Brain microvascular endothelial cell (primary cell): ENCODE results near the gene ABHD11.
A peak's percentile ranks its signal among the peaks of the same experiment; 100 is the strongest.
"Not testable (repeated sequence)": the region's sequence is repeated elsewhere in the genome, so short reads cannot be mapped to it uniquely, and the experiment has no call there.

ENCODE experiments used
- DNase-seq: peaks from one replicate; pipeline ENCODE4 v3.0.0-alpha.2; 2020
- H3K27ac ChIP-seq: fragments of 250-450 bp; sonication (Bioruptor Pico); 2 replicates; pipeline ENCODE4 v1.5.1; 2020; ENCODE audit warnings: mild to moderate bottlenecking, moderate library complexity
- H3K27me3 ChIP-seq: fragments of 250-450 bp; sonication (Bioruptor Pico); replicated peaks from 2 replicates; pipeline ENCODE4 v1.5.1; 2020; ENCODE audit warnings: mild to moderate bottlenecking
- H3K36me3 ChIP-seq: fragments of 250-450 bp; sonication (Bioruptor Pico); replicated peaks from 2 replicates; pipeline ENCODE4 v1.5.1; 2020; ENCODE audit warnings: mild to moderate bottlenecking
- H3K4me3 ChIP-seq: 2 replicates; pipeline ENCODE4 v1.5.1; 2011; ENCODE audit warnings: low read depth, mild to moderate bottlenecking, control low read depth, low read length, moderate library complexity
- in situ Hi-C: cut with HindIII; loops from 2 replicates; pipeline ENCODE4 v1.10.0; 2017; ENCODE audit warnings: low sequenced_read_pairs, low pct_ligation_motif_present
- TF ChIP-seq, protein P1 (sequence below): IDR thresholded peaks from 2 replicates; pipeline ENCODE4 v1.5.1; 2011; ENCODE audit warnings: low read depth, mild to moderate bottlenecking, moderate library complexity, low read length, control low read depth, inconsistent platforms; ENCODE audit errors: missing control alignments

The ABHD11 gene, protein sequence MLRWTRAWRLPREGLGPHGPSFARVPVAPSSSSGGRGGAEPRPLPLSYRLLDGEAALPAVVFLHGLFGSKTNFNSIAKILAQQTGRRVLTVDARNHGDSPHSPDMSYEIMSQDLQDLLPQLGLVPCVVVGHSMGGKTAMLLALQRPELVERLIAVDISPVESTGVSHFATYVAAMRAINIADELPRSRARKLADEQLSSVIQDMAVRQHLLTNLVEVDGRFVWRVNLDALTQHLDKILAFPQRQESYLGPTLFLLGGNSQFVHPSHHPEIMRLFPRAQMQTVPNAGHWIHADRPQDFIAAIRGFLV

DNA sequence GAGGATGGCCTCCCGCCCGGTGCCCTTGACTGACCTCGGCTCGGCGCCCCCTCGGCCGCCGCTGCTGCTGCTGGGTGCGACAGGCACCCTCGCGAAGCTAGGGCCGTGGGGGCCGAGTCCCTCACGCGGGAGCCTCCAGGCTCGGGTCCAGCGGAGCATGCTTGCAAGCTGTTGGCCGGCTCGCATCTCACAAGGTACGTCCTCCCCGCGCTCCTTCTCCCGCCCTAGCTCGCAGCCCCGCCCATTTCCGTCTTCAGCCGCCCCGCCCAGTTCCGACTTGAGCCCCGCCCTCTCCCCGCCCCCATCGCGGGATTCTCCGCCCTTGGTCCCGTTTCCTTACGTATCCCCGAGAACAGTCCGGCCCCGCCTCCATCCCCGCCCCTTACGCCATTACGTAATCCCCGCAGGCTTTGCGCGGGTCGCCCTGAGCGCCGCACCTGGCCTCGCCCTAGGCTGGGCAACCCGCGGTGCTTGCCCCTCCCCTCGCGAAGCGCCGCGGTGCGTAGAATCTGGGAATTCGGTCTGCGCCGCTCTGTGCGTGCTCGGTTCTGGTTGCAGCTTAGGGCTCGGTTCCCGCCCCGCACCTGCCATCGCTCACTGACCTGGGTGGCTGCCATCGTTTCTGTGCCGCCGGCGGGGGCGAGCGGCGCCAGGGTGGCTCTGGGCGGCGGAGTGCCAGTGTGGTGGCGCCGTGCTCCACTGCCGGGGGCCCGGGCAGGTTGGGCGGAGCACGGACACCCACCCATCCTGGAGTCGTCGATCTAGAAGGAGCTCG, at the start of gene ABHD11:
Gene ABHD11 (minus strand): TSS at position 191 of the 775 bp plus-strand sequence. CDS start 32 bp downstream, at position 159.
- in situ Hi-C loops: no loop called here
- peak; percentile 94 for DNase-seq
- Histone ChIP-seq H3K27ac (peak within 1 kb of the TSS; percentile 29), H3K27me3 (no peaks in the 10 kb centered on the region), H3K4me3 (peak within 1 kb of the TSS; percentile 83), H3K36me3 (no peaks in the 10 kb centered on the region)
- TF ChIP-seq, protein P1, sequence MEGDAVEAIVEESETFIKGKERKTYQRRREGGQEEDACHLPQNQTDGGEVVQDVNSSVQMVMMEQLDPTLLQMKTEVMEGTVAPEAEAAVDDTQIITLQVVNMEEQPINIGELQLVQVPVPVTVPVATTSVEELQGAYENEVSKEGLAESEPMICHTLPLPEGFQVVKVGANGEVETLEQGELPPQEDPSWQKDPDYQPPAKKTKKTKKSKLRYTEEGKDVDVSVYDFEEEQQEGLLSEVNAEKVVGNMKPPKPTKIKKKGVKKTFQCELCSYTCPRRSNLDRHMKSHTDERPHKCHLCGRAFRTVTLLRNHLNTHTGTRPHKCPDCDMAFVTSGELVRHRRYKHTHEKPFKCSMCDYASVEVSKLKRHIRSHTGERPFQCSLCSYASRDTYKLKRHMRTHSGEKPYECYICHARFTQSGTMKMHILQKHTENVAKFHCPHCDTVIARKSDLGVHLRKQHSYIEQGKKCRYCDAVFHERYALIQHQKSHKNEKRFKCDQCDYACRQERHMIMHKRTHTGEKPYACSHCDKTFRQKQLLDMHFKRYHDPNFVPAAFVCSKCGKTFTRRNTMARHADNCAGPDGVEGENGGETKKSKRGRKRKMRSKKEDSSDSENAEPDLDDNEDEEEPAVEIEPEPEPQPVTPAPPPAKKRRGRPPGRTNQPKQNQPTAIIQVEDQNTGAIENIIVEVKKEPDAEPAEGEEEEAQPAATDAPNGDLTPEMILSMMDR: no peak

DNA sequence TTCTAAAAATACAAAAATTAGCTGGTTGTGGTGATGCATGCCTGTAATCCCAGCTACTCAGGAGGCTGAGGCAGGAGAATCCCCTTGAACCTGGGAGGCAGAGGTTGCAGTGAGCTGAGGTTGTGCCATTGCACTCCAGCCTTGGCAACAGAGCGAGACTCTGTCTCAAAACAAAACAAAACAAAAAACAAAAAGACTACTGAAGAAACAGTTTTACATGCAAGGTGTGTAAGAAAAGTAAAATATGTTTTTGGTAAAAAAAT, 49.1 kb upstream of the ABHD11 start:
- in situ Hi-C loops, H3K27me3 ChIP-seq, H3K27ac ChIP-seq, H3K4me3 ChIP-seq, DNase-seq, H3K36me3 ChIP-seq: not testable (repeated sequence)

DNA sequence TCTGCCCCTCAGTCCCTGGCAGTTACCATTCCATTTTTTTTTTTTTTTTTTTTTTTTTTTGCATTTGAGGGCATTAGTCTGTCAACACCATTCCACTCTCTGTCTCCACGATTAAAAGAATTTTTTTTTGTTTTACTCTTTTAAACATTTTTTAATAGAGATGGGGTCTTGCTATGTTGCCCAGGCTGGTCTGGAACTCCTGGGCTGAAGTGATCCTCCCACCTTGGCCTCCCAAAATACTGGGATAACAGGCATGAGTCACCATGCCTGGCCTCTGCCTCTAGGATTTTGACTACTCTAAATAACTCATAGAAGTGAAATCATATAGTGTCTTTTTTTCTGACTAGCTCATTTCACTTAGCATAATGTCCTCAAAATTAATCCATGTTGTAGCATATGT, 48.0 kb upstream of the ABHD11 start:
- in situ Hi-C loops: no loop called here
- DNase-seq: no peak
- TF ChIP-seq, protein P1: no peak
- H3K27ac ChIP-seq: no peak overlapping the region
- H3K36me3 ChIP-seq: no peaks in the 10 kb centered on the region
- H3K27me3 ChIP-seq: no peaks in the 10 kb centered on the region
- H3K4me3 ChIP-seq: no peak overlapping the region

DNA sequence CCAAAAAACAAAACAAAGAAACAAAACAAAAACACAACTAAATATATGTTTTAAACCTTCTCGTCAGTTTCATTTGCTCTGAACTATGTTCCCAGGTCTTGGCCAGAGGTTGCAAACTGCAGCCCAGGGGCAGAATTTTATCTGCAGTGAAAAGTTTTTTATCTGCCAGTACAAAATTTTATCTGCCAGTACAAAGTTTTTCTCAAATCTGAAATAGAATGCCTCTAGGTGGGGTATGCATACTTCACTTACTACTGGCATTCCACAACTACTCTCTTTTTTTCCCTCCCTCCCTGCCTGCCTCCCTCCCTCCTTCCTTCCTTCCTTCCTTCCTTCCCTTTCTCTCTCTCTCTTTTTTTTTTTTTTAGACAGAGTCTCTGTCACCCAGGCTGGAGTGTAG, 40.9 kb upstream of the ABHD11 start:
- Histone ChIP-seq H3K4me3 (no peak overlapping the region), H3K27ac (no peak overlapping the region), H3K36me3 (no peaks in the 10 kb centered on the region), H3K27me3 (no peaks in the 10 kb centered on the region)
- in situ Hi-C loops: no loop called here
- DNase-seq: no peak
- TF ChIP-seq, protein P1: no peak

DNA sequence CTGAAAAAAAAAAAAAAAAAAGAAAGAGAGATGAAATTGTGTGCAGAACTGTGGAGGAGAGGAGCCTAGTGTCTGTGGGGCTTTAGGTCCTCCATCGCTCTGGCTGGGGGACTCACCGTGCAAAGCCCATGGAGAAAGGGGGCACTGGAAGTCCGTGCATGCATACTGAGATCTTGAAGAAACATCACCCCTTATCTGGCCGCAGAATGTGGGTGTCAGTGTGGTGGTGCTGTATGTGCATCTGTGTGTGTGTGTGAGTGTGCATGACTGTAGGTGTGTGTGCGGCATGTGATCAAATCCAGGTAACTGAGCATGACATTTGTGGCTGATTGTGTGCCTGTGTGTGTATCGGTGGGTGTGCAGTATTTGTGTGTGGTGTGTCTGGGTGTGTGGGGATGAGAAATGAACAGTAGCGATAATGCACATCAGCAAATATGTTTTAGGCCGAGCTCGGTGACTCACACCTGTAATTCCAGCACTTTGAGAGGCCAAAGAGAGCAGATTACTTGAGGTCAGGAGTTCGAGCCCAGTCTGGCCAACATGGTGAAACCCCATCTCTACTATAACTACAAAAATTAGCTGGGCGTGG, 40.3 kb upstream of the ABHD11 start:
- TF ChIP-seq, protein P1: no peak
- DNase-seq: no peak
- no peaks in the 10 kb centered on the region for H3K36me3 ChIP-seq
- no peaks in the 10 kb centered on the region for H3K27me3 ChIP-seq
- no peak overlapping the region for H3K27ac ChIP-seq
- in situ Hi-C loops: no loop called here
- H3K4me3 ChIP-seq: no peak overlapping the region

DNA sequence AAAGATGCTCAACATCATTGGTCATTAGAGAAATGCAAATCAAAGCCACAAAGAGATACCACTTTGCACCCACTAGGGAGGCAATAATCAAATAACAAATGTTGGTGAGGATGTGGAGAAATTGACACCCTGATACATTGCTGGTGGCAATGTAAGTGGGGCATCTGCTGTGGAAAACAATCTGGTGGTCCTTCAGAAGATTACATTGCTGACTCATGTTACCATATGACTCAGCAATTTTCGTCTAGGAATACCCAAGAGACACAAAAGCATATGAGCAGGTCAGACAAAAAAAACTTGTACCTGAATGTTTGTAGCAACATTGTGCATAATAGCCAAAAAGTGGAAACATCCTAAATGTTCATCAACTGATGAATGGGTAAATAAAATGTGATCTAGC, 36.3 kb upstream of the ABHD11 start:
- in situ Hi-C loops: no loop called here
- DNase-seq: no peak
- no peak overlapping the region for H3K27ac ChIP-seq
- peaks cover 15% of the 10 kb centered on the region for H3K27me3 ChIP-seq
- TF ChIP-seq, protein P1: no peak
- H3K4me3 ChIP-seq: no peak overlapping the region
- no peaks in the 10 kb centered on the region for H3K36me3 ChIP-seq
